ENCODE results near the gene SDCCAG8. TPM values are rescaled to one million over a fixed set of nuclear protein-coding genes. Genes with fewer than 3 reads are reported as not detected.

The SDCCAG8 gene
- total RNA-seq, 1 experiment from 2014 or later: 14.0 TPM

DNA sequence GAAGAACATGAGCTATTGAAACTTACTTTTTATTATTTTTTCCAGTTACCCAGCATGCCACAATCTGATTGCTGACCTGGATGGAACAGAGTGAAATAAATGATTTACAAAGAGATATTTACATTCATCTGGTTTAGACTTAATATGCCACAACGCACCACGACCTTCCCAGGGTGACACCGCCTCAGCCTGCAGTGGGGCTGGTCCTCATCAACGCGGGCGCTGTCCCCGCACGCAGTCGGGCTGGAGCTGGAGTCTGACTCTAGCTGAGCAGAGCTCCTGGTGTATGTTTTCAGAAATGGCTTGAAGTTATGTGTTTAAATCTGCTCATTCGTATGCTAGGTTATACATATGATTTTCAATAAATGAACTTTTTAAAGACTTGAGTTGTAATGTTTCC lies 243.9 kb downstream of the SDCCAG8 start:
- Histone ChIP-seq H3K4me1 (ENCODE audit: control insufficient read depth, insufficient read depth, low read length) (no peaks in the 10 kb centered on the region), H3K27me3 (ENCODE audit: control insufficient read depth, insufficient read depth, low read length) (no peaks in the 10 kb centered on the region), H3K36me3 (ENCODE audit: control insufficient read depth, insufficient read depth, low read length) (no peaks in the 10 kb centered on the region), H3K9me3 (ENCODE audit: control insufficient read depth, insufficient read depth, low read depth, low read length) (no peaks in the 10 kb centered on the region), H3K4me3 (ENCODE audit: low read depth in 2 of 2, low read length in 2 of 2) (no peak overlapping the region), H3K27ac (ENCODE audit: low read length) (no peak overlapping the region)
- CTCF ChIA-PET: no interaction called here
- ATAC-seq (no peak), DNase-seq (ENCODE audit: low read depth, low spot score) (no peak)
- POLR2A ChIA-PET: no interaction called here
- no TSS peak for BruUV-seq (replicated peaks)
- in situ Hi-C loops (cut with HindIII; ENCODE audit: low pct_unique_long_range_greater_than_20kb, low sequenced_read_pairs): no loop called here
- TF ChIP-seq REST (IDR thresholded peaks at IDR 0.05; ENCODE audit: insufficient read depth in 1 of 2, low read depth in 2 of 2, low read length in 1 of 2) (no peak), TCF7L2 (IDR thresholded peaks at IDR 0.05; ENCODE audit: low read depth, low read length) (no peak), SIN3A (IDR thresholded peaks at IDR 0.05; ENCODE audit: borderline replicate concordance, insufficient read depth, low read depth, low read length) (no peak), POLR2AphosphoS5 (IDR thresholded peaks at IDR 0.05; ENCODE audit: low read depth, low read length) (no peak), CTCF (IDR thresholded peaks at IDR 0.05) (no peak)
- intact Hi-C loops (cut with micrococcal nuclease; ENCODE audit: unreplicated experiment): no loop called here

GRCh38 chr1:243500512-243500911 lies 244.7 kb downstream of the SDCCAG8 start:
- H3K27me3 ChIP-seq (ENCODE audit: control insufficient read depth, insufficient read depth, low read length): no peaks in the 10 kb centered on the region
- H3K27ac ChIP-seq (ENCODE audit: low read length): no peak overlapping the region
- no peaks in the 10 kb centered on the region for H3K4me1 ChIP-seq (ENCODE audit: control insufficient read depth, insufficient read depth, low read length)
- DNase-seq (ENCODE audit: low read depth, low spot score) (no peak), ATAC-seq (no peak)
- intact Hi-C loops (cut with micrococcal nuclease; ENCODE audit: unreplicated experiment): no loop called here
- H3K9me3 ChIP-seq (ENCODE audit: control insufficient read depth, insufficient read depth, low read depth, low read length): no peaks in the 10 kb centered on the region
- CTCF ChIA-PET: interaction anchor here (0.7 kb wide), 1 partner anchor 234 kb away, joined by 4 read pairs; no protein-coding TSS in a partner anchor
- in situ Hi-C loops (cut with HindIII; ENCODE audit: low pct_unique_long_range_greater_than_20kb, low sequenced_read_pairs): no loop called here
- H3K4me3 ChIP-seq (ENCODE audit: low read depth in 2 of 2, low read length in 2 of 2): no peak overlapping the region
- no TSS peak for BruUV-seq (replicated peaks)
- POLR2A ChIA-PET: no interaction called here
- TF ChIP-seq POLR2AphosphoS5 (IDR thresholded peaks at IDR 0.05; ENCODE audit: low read depth, low read length): no peak
- TF ChIP-seq SIN3A (IDR thresholded peaks at IDR 0.05; ENCODE audit: borderline replicate concordance, insufficient read depth, low read depth, low read length): no peak
- no peak for TF ChIP-seq CTCF (IDR thresholded peaks at IDR 0.05)
- no peak for TF ChIP-seq REST (IDR thresholded peaks at IDR 0.05; ENCODE audit: insufficient read depth in 1 of 2, low read depth in 2 of 2, low read length in 1 of 2)
- TF ChIP-seq TCF7L2 (IDR thresholded peaks at IDR 0.05; ENCODE audit: low read depth, low read length): no peak
- H3K36me3 ChIP-seq (ENCODE audit: control insufficient read depth, insufficient read depth, low read length): no peaks in the 10 kb centered on the region
